HG02943 (cell line): ENCODE data around the gene HIC2.
"Not testable (repeated sequence)": the region's sequence is repeated elsewhere in the genome, so short reads cannot be mapped to it uniquely, and the experiment has no call there.

ENCODE experiments used
- ATAC-seq: cut with Tn5 transposase; IDR thresholded peaks from one replicate; pipeline ENCODE4 v1.9.1; 2021; ENCODE audit warnings: mild to moderate bottlenecking, low read depth, moderate library complexity; ENCODE audit not compliant: unreplicated experiment

Gene HIC2

GRCh38 chr22:21434378-21435233, 17.4 kb downstream of the HIC2 start:
- not testable (repeated sequence) for ATAC-seq

GRCh38 chr22:21435998-21436810, 19.0 kb downstream of the HIC2 start:
- ATAC-seq = not testable (repeated sequence)

- not testable (repeated sequence) for ATAC-seq
Measured at GRCh38 chr22:21438013-21438412, 20.8 kb downstream of the HIC2 start.

GRCh38 chr22:21440018-21440636, 23.0 kb downstream of the HIC2 start:
- not testable (repeated sequence) for ATAC-seq

- ATAC-seq = not testable (repeated sequence)
Measured at GRCh38 chr22:21440676-21441075, 23.5 kb downstream of the HIC2 start.

- ATAC-seq = not testable (repeated sequence)
Measured at GRCh38 chr22:21441170-21441569, 24.0 kb downstream of the HIC2 start.

- not testable (repeated sequence) for ATAC-seq
Measured at GRCh38 chr22:21442123-21442522, 25.0 kb downstream of the HIC2 start.

GRCh38 chr22:21442646-21443045, 25.5 kb downstream of the HIC2 start:
- not testable (repeated sequence) for ATAC-seq

- no peak for ATAC-seq
Measured at GRCh38 chr22:21443057-21443734, 26.0 kb downstream of the HIC2 start.

GRCh38 chr22:21443735-21444421, 26.7 kb downstream of the HIC2 start:
- ATAC-seq = no peak

- no peak for ATAC-seq
Measured at GRCh38 chr22:21444701-21445436, 27.7 kb downstream of the HIC2 start.

- ATAC-seq = no peak
Measured at GRCh38 chr22:21445437-21446127, 28.4 kb downstream of the HIC2 start.

GRCh38 chr22:21446128-21446826, 29.1 kb downstream of the HIC2 start:
- no peak for ATAC-seq

GRCh38 chr22:21446827-21447690, 29.9 kb downstream of the HIC2 start:
- no peak for ATAC-seq

- ATAC-seq = no peak
Measured at GRCh38 chr22:21447694-21448402, 30.7 kb downstream of the HIC2 start.

- ATAC-seq = no peak
Measured at GRCh38 chr22:21448627-21449416, 31.7 kb downstream of the HIC2 start.
